Activated B cell treated with CpG ODN at 0.5 μM for 24 hours (primary cell): ENCODE data around the gene SQOR. TPM values are rescaled to one million over a fixed set of nuclear protein-coding genes. Genes with fewer than 3 reads are reported as not detected.
A peak's percentile ranks its signal among the peaks of the same experiment; 100 is the strongest.

Experiments used
- ATAC-seq: fragments of 200-7000 bp; cut with Tn5 transposase; one replicate; pipeline ENCODE4 v1.10.0; 2021; ENCODE audit warnings: low read depth, mild to moderate bottlenecking, moderate library complexity
- CTCF ChIA-PET: fragments of 350-600 bp; sonication (Branson Sonifier 250); formaldehyde crosslinking; loops from one replicate; lab custom pipeline; 2021; ENCODE audit warnings: antibody characterized with exemption; lab: Charles Lee
- POLR2A ChIA-PET: fragments of 350-600 bp; sonication (Branson Sonifier 250); formaldehyde crosslinking; loops from one replicate; lab custom pipeline; 2021; ENCODE audit warnings: antibody characterized with exemption; lab: Charles Lee
- DNase-seq: peaks from one replicate; pipeline ENCODE4 v3.0.0; 2022
- H3K27ac Mint-ChIP-seq: one replicate; pipeline ENCODE4 v1.8.0; 2020; ENCODE audit warnings: mixed read lengths
- H3K27me3 Mint-ChIP-seq: one replicate; pipeline ENCODE4 v1.8.0; 2021; ENCODE audit warnings: mixed read lengths
- H3K36me3 Mint-ChIP-seq: one replicate; pipeline ENCODE4 v1.8.0; 2021; ENCODE audit warnings: low read depth, mixed read lengths
- H3K4me1 Mint-ChIP-seq: one replicate; pipeline ENCODE4 v1.8.0; 2021; ENCODE audit warnings: mixed read lengths
- H3K4me3 Mint-ChIP-seq: one replicate; pipeline ENCODE4 v1.8.0; 2020; ENCODE audit warnings: mild to moderate bottlenecking, mixed read lengths
- H3K9me3 Mint-ChIP-seq: one replicate; pipeline ENCODE4 v1.8.0; 2020; ENCODE audit warnings: mixed read lengths
- CTCF ChIP-seq: fragments of 200-600 bp; IDR thresholded peaks from one replicate; pipeline ENCODE4 v1.8.0; 2022; ENCODE audit warnings: antibody characterized with exemption, mild to moderate bottlenecking
- intact Hi-C: fragments of 100-400 bp; cut with micrococcal nuclease; formaldehyde crosslinking; loops from one replicate; pipeline ENCODE4 v1.15.1; 2024
- total RNA-seq: library from RNA; stranded (reverse); gene quantifications from 2 replicates; pipeline ENCODE4 v1.2.3, GENCODE V29; 2022

SQOR gene
- total RNA-seq, 1 donor from 2014 or later: 39.2 TPM

- H3K9me3 Mint-ChIP-seq: no peaks in the 10 kb centered on the region
- peak within 1 kb of the TSS; percentile 99 for H3K4me3 Mint-ChIP-seq
- peak within 1 kb of the TSS; percentile 100 for H3K27ac Mint-ChIP-seq
- TF ChIP-seq CTCF: no peak
- ATAC-seq (peak; percentile 87), DNase-seq (peak; percentile 93)
- POLR2A ChIA-PET: interaction anchor here (0.6 to 2.9 kb wide), 32 partner anchors 9 to 539 kb away, joined by 3 to 25 read pairs (median 4); partner anchors contain the start of genes SLC30A4 and SQOR
- H3K4me1 Mint-ChIP-seq: peaks cover 44% of the 10 kb centered on the region
- H3K27me3 Mint-ChIP-seq: no peaks in the 10 kb centered on the region
- CTCF ChIA-PET: interaction anchor here (0.8 to 3.7 kb wide), 10 partner anchors 13 to 185 kb away, joined by 3 to 30 read pairs (median 4); a partner anchor contains a TSS
- H3K36me3 Mint-ChIP-seq: peaks cover 12% of the 10 kb centered on the region
- intact Hi-C loops: loop anchor here (1.0 to 5.0 kb wide), 9 partner anchors 16 to 1050 kb away; partner anchors contain the start of genes EIF3J, SLC30A4 and SQOR
These were observed 47.5 kb upstream of the SQOR start, which contains the start of gene BLOC1S6 for GRCh38 chr15:45587095-45587862. Gene BLOC1S6 (plus strand): TSS chr15:45587379. CDS start chr15:45587444, 65 bp downstream.

- H3K27me3 Mint-ChIP-seq: no peaks in the 10 kb centered on the region
- DNase-seq (no peak), ATAC-seq (no peak)
- intact Hi-C loops: loop anchor here (1.0 to 5.0 kb wide), 9 partner anchors 15 to 1051 kb away; partner anchors contain the start of genes EIF3J, SLC30A4 and SQOR
- TF ChIP-seq CTCF: no peak
- H3K4me3 Mint-ChIP-seq: peak overlapping the region; percentile 99
- H3K9me3 Mint-ChIP-seq: no peaks in the 10 kb centered on the region
- peaks cover 17% of the 10 kb centered on the region for H3K36me3 Mint-ChIP-seq
- peak overlapping the region; percentile 100 for H3K27ac Mint-ChIP-seq
- ChIA-PET CTCF (interaction anchor here (1.0 to 3.7 kb wide), 7 partner anchors 14 to 185 kb away, joined by 3 to 30 read pairs (median 5); a partner anchor contains a TSS), POLR2A (interaction anchor here (0.6 to 2.9 kb wide), 18 partner anchors 9 to 388 kb away, joined by 3 to 25 read pairs (median 8); partner anchors contain the start of genes SLC30A4 and SQOR)
- peaks cover 44% of the 10 kb centered on the region for H3K4me1 Mint-ChIP-seq
These were observed 47.0 kb upstream of the SQOR start for GRCh38 chr15:45587863-45588170.

- Mint-ChIP-seq H3K27me3 (no peaks in the 10 kb centered on the region), H3K9me3 (no peaks in the 10 kb centered on the region), H3K4me1 (peaks cover 46% of the 10 kb centered on the region), H3K36me3 (peaks cover 19% of the 10 kb centered on the region), H3K27ac (peak overlapping the region; percentile 100), H3K4me3 (peak overlapping the region; percentile 99)
- no peak for TF ChIP-seq CTCF
- no peak for ATAC-seq
- DNase-seq: no peak
- POLR2A ChIA-PET: interaction anchor here (0.6 to 2.9 kb wide), 16 partner anchors 9 to 196 kb away, joined by 3 to 25 read pairs (median 8); partner anchors contain the start of genes SLC30A4 and SQOR
- intact Hi-C loops: loop anchor here (5.0 kb wide), 1 partner anchor 1051 kb away; the partner anchor contains the start of gene EIF3J
- CTCF ChIA-PET: interaction anchor here (0.8 to 3.7 kb wide), 7 partner anchors 8 to 131 kb away, joined by 3 to 30 read pairs (median 5); no protein-coding TSS in a partner anchor
These were observed 46.5 kb upstream of the SQOR start for GRCh38 chr15:45588219-45588875.

- Mint-ChIP-seq H3K36me3 (peaks cover 28% of the 10 kb centered on the region), H3K4me3 (peak overlapping the region; percentile 99), H3K9me3 (no peaks in the 10 kb centered on the region), H3K27me3 (no peaks in the 10 kb centered on the region), H3K4me1 (peaks cover 53% of the 10 kb centered on the region), H3K27ac (no peak overlapping the region)
- no peak for TF ChIP-seq CTCF
- no peak for ATAC-seq
- ChIA-PET CTCF (interaction anchor here (0.8 to 0.9 kb wide), 2 partner anchors 9 to 132 kb away, joined by 3 read pairs; no protein-coding TSS in a partner anchor), POLR2A (no interaction called here)
- intact Hi-C loops: loop anchor here (5.0 kb wide), 1 partner anchor 1052 kb away; the partner anchor contains the start of gene EIF3J
- no peak for DNase-seq
These were observed 45.6 kb upstream of the SQOR start for GRCh38 chr15:45589256-45589655.
